Measurements from ENCODE around the gene SORT1.

GRCh38 chr1:109283748-109284600 lies 113.7 kb downstream of the SORT1 start:
- no peak for TF ChIP-seq CTCF (IDR thresholded peaks at IDR 0.05)
- no peak for TF ChIP-seq POLR2A (IDR thresholded peaks at IDR 0.05)
